GM19463 (cell line): Measurements from ENCODE around the gene TIMM50.

Experiments used
- ATAC-seq: cut with Tn5 transposase; IDR thresholded peaks from one replicate; pipeline ENCODE4 v1.9.1; 2021; ENCODE audit warnings: mild to moderate bottlenecking, moderate library complexity; ENCODE audit not compliant: unreplicated experiment

Gene TIMM50

DNA sequence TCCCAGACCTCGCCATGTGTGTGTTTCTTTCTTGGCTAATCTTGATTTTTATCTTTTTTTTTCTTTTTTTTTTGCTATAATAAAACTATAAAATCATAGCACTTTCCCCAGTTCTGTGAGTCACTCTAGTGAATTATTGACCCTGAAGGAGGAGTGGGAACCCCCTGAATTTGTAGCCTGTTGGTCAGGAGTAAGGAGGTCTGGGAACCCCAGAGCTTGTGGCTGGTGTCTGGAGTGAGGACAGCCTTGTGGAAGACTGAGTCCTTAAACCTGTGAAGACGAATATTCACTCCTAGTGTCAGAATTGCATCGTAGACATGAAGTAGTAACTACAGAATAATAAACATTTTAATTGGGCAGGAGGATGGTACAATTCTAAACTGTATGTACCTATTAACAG, 44.6 kb downstream of the TIMM50 start:
- no peak for ATAC-seq

DNA sequence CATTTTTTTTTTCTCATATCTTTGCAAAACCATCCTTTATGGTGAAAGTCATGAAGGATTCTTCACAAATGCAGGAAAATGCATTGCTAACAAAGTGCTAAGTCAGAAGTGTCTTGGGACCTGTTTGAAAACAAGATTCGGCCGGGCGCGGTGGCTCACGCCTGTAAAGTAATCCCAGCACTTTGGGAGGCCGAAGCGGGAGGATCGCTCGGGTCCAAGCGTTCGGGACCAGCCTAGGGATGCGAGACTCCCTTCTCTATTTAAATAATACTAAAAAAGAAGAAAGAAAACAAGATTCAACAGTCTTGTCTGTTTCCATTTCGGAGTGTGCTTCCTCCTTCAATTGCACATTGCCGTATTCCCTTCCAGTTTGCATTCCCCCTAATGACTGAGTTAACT, 51.2 kb downstream of the TIMM50 start:
- ATAC-seq: no peak

DNA sequence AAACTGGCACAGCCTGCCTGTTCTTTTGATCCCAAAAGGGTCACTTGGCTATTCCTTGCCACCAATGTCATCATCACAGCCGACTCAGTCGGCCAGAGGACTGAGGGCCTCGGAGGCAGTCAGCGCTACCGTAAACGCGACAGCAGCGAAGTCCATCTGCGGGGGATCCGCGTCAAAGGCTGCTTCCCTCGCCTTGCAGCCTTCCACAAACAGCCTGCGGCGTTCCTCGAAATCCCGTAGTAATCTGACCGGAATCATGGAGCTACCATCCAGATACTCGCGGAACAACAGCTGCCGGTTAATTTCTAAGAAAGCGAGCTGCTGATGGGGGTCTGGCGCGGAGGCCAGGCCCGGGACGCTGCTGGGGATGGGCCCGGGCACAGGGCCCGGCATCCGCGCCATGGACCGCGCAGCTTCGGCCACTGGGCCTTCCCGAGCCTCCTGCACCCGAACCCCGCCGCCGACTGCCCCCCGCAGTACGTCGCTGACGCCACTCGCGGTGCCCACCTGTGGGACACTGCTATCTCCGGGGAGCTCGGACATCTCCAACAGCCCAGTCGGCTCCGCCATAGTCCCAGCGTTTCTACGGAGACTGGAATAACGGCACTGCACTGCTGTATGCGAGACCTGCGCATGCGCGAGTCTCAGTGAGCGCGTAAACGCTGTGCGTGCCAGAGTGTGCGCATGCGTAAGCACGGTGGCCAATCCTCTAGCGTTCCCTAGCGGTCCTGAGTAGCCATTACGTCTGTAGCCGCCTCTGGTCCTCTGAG, 51.8 kb downstream of the TIMM50 start, which contains the start of gene EID2B:
TSS of gene EID2B (minus strand) at position 620 of the 770 bp plus-strand sequence. CDS start at position 570, 50 bp downstream.
- ATAC-seq: peak; percentile 84

DNA sequence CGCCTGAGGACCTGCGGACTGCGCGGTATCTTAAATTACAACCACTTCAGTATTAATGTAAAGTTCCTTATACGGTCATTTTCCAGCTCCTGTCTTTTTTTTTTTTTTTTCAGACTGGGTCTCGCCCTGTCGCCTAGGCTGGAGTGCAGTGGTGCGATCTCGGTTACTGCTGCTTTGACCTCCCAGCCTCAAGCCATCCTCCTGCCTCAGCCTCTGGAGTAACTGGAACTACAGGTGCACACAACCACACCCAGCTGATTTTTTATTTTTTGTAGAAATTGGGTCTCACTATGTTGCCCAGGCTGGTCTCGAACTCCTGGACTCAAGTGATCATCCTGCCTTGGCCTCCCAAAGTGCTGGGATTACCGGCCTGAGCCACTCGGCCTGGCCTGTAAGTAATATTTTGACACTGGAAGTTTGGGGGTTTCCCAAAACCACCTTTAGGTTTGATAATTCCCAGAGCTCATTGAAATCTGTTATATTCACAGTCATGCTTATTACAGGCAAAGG, 52.4 kb downstream of the TIMM50 start:
- ATAC-seq: no peak

DNA sequence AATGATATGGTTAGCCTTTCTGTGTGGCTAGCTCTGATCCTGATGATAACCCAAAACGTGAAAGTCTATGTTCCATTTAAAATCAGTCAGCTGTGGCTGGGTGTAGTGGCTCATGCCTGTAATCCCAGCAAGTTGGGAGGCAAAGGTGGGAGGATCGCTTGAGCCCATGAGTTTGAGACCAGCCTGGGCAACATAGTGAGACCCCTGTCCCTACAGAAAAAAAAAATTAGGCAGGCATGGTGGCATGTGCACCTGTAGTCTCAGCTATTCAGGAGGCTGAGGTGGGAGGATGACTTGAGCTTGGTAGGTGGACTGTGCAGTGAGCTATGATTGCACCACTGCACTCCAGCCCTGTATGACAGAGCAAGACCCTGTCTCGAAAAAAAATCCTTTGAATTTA, 53.2 kb downstream of the TIMM50 start:
- no peak for ATAC-seq

DNA sequence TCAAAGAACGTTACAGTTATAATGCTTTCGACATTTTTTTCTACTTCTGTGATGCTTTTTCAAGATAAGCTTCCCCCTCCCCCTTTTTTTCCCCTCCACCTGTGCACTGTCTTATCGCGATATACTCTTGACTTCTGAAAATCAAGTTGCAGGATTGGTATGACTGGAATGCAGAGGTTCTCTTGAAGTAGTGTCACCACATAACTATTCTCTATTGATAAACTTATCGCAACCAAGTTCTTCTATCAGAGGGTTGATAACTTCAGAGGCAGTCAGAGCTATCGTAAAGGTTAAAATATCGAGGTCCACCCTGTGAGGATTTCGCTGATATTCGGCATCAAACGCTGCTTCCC, 58.5 kb downstream of the TIMM50 start:
- no peak for ATAC-seq

DNA sequence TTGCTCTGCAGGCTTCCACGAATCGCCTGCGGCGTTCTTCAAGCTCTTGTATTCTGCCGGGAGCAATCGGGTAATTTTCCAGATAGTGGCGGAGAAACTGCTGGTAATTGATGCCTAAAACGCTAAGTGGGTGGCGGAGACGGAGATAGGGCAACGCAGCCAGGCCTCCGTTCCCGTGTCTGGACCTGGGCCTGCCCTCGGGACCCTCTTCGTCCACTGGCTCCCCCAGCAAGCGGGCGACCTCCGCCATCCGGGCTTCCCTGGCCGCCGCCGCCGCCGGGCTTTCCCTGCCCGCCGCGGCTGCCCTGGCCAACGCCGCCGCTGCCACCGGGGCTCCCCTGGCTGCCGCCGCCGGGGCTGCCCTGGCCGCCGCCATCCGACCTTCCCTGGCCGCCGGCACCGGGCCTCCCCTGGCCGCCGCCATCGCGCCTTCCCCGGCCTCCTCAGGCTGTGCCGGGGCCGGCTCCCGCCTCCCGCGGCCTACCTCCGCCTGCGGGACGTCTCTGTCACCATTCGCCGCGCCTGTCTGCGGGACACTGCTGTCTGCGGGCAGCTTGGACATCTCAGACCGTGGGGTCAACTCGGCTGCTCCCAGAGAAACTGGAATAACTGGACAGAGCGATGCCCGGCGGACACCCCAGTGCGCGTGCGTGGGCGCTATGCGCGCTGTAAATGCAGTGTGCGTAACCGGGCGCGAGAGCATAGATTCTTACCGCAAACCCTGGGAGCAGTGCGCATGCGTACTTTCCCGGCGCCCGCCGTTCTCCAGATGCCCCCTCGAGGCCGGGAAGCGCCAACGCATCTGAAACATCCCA, 59.1 kb downstream of the TIMM50 start, which contains the start of gene EID2:
TSS of gene EID2 (minus strand) at position 644 of the 815 bp plus-strand sequence. CDS start at position 562, 82 bp downstream.
- ATAC-seq: peak; percentile 94

DNA sequence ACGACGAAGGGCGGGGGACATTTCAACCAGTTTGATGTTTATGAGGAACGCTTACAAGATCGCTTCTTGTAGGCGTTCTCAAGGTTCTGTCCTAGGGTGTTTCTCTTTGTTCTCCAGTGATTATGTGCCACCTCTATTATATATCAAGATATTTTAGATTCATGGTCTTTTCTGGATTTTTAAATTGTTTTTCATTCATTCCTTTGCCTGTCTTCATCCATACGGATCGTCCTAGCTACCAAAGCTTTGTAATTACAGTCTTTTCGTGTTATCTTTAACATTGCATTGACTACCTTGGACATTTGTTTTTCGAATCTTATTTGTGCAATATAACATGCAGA, 59.7 kb downstream of the TIMM50 start:
- ATAC-seq: no peak
